ENCODE results near the gene AP3B1. TPM values are rescaled to one million over a fixed set of nuclear protein-coding genes. Genes with fewer than 3 reads are reported as not detected.

AP3B1 gene
- total RNA-seq, 4 donors from 2014 or later = 52.6 to 74.3 (median 58.9) TPM

DNA sequence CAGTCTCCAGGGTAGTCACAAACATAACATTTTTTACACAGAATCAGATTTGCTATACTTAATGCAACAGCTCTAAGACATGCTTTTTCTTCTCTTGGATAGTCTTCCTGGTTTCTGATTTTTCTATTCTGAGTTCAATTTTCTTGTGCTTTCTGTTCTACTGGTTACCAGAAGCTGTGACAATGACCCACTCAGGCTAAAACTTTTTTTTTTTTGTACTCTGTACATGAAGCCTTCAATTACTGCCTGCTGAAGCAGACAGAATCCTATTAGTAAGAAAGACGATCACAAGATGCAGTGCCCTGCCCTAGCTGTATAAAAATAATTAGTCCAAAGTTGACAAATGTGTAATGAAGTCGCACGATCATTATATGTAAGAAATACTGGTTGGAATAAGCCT, 287.3 kb downstream of the AP3B1 start:
- DNase-seq = no peak
- H3K36me3 ChIP-seq = no peaks in the 10 kb centered on the region
- no peak for TF ChIP-seq POLR2A (IDR thresholded peaks at IDR 0.05)
- TF ChIP-seq, protein P1, sequence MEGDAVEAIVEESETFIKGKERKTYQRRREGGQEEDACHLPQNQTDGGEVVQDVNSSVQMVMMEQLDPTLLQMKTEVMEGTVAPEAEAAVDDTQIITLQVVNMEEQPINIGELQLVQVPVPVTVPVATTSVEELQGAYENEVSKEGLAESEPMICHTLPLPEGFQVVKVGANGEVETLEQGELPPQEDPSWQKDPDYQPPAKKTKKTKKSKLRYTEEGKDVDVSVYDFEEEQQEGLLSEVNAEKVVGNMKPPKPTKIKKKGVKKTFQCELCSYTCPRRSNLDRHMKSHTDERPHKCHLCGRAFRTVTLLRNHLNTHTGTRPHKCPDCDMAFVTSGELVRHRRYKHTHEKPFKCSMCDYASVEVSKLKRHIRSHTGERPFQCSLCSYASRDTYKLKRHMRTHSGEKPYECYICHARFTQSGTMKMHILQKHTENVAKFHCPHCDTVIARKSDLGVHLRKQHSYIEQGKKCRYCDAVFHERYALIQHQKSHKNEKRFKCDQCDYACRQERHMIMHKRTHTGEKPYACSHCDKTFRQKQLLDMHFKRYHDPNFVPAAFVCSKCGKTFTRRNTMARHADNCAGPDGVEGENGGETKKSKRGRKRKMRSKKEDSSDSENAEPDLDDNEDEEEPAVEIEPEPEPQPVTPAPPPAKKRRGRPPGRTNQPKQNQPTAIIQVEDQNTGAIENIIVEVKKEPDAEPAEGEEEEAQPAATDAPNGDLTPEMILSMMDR (IDR thresholded peaks at IDR 0.05) = no peak

DNA sequence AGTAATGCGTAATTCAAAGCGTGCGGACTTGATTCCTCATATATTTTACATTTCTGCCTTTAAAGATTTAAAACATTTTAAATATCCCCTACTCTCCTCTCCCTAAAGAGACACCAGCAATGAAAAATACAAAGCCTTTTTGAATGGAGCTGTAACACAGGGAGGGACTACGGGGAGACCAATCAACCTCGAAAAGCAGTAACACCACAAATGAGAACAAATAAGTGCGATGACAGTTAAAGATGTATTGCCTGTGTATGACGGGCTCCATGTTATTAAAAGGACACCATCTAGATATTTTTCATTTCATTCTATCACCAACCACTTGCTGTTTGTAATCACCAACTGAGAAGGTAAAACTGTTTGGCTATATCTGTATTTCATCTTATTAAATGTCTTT, 288.0 kb downstream of the AP3B1 start:
- Histone ChIP-seq H3K36me3 (no peaks in the 10 kb centered on the region), H3K27me3 (no peaks in the 10 kb centered on the region), H3K27ac (no peak overlapping the region), H3K4me3 (no peak overlapping the region), H3K4me1 (no peaks in the 10 kb centered on the region), H3K9me3 (no peaks in the 10 kb centered on the region)
- DNase-seq = no peak
- TF ChIP-seq, protein P1 (IDR thresholded peaks at IDR 0.05) = no peak
- TF ChIP-seq POLR2A (IDR thresholded peaks at IDR 0.05) = no peak

More for the DNA sequence above, 287.3 kb downstream of the AP3B1 start:
- no peaks in the 10 kb centered on the region for H3K4me1 ChIP-seq
- no peaks in the 10 kb centered on the region for H3K27me3 ChIP-seq
- H3K27ac ChIP-seq = no peak overlapping the region
- no peak overlapping the region for H3K4me3 ChIP-seq
- H3K9me3 ChIP-seq = no peaks in the 10 kb centered on the region

DNA sequence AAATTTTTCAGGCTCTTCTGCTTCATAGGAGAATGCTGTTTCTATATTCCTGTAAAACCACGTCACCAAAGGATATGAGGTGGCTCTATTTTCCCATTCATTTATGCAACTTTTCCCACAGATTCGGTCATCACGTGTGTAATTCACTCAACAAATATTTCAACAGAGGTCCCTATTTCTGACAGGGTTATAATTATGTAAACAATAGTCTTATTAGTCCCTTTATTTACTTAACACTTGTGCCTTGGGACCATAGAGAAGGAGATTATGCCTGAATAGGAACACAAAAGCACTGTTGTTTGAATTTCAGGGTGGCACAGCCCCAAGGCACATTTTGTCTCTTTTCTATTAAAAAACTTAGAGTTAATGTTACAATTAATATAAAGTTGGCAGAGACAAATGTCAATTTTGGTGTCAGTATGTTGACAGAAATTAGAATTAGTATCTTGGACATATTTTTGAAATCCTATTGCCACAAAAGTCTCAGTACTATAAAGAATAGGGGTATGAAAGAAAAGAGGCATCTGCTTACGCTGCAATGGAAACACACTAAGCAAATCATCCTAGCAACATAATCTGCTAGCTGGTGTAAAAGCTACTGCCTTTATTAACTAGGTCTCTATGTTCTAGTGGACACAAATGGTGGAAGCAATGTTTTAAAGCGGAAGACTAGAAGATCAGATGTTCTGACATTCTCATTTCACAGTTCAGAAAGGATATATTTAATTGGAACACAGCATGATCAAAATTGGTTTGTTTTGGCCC, 289.3 kb downstream of the AP3B1 start:
- Histone ChIP-seq H3K27ac (no peak overlapping the region), H3K36me3 (no peaks in the 10 kb centered on the region), H3K4me3 (no peak overlapping the region), H3K4me1 (no peaks in the 10 kb centered on the region), H3K9me3 (no peaks in the 10 kb centered on the region), H3K27me3 (no peaks in the 10 kb centered on the region)
- no peak for DNase-seq
- TF ChIP-seq, protein P1 (IDR thresholded peaks at IDR 0.05) = no peak
- TF ChIP-seq POLR2A (IDR thresholded peaks at IDR 0.05) = no peak

DNA sequence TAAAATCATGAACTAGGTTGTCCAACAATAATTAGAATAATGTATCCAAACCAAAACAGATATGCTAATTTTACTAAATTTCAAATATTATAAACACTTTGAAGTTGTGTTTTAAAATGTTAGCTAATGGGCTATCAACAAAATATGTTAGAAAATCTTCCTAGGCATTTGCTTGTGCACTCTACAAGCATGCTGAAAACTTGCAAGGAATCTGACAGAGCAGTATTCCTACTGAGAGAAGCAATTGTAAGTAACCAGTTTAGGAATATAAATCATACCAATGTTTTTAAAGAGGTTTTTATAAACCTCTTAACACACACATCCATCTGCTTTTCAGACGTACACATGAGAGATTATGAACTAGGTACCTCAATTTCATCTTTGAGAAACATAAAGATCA, 289.9 kb downstream of the AP3B1 start:
- no peak for DNase-seq
- no peak overlapping the region for H3K27ac ChIP-seq
- no peaks in the 10 kb centered on the region for H3K27me3 ChIP-seq

DNA sequence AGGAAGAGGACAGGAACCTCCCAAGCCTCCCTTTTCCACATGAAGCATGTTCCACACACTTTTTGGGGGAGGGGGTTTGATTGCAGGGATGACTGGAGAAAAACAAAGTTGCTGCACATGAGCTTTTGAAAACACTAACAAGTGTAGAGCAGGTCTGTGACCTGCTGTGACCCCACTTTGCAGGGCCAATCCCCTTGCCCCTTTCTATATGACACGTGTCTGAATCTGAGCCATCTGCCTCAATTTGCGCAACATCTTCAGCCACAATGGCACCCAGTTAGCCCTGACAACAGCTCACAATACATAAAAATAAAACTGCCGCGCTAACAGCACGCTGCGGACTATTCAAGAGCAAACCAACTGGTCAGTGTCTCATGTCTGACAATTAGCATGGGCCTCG, 290.6 kb downstream of the AP3B1 start:
- H3K27ac ChIP-seq = no peak overlapping the region
- no peak for TF ChIP-seq POLR2A (IDR thresholded peaks at IDR 0.05)
- TF ChIP-seq, protein P1 (IDR thresholded peaks at IDR 0.05) = no peak
- H3K27me3 ChIP-seq = no peaks in the 10 kb centered on the region
- no peak for DNase-seq
- peaks cover 0 to 9% (median 0%) of the 10 kb centered on the region in 3 donors for H3K36me3 ChIP-seq
- no peaks in the 10 kb centered on the region for H3K9me3 ChIP-seq
- no peak overlapping the region for H3K4me3 ChIP-seq
- H3K4me1 ChIP-seq = no peaks in the 10 kb centered on the region

More for the DNA sequence above, 289.9 kb downstream of the AP3B1 start:
- no peak for TF ChIP-seq POLR2A (IDR thresholded peaks at IDR 0.05)
- TF ChIP-seq, protein P1 (IDR thresholded peaks at IDR 0.05) = no peak
- Histone ChIP-seq H3K4me3 (no peak overlapping the region), H3K9me3 (no peaks in the 10 kb centered on the region), H3K4me1 (no peaks in the 10 kb centered on the region), H3K36me3 (peaks cover 0 to 6% (median 0%) of the 10 kb centered on the region in 3 donors)

Data from Peyer's patch (tissue), 4 donors.